Measurements from ENCODE around the gene SAMD1. TPM values are rescaled to one million over a fixed set of nuclear protein-coding genes. Genes with fewer than 3 reads are reported as not detected.

Gene SAMD1
- total and polyA plus RNA-seq, 9 of the 15 experiments (the other 6 are each of a cell fraction or from before 2014, with no cell fraction given) = 2.9 to 96.0 (median 43.5) TPM

GRCh38 chr19:14118165-14119051 is 27.9 kb upstream of the SAMD1 start (continued):
- TF ChIP-seq REST (IDR thresholded peaks at IDR 0.05; ENCODE audit: borderline replicate concordance) (no peak; the same call in 1 of the 2 replicates), REST (CRISPR knock-in tag; IDR thresholded peaks at IDR 0.05; ENCODE audit: low read depth) (peak; percentile 70), PHTF2 (CRISPR knock-in tag; IDR thresholded peaks at IDR 0.05) (no peak), POLR2A (conservative IDR thresholded peaks at IDR 0.05) (peak; percentile 61), ZNF511 (CRISPR knock-in tag; IDR thresholded peaks at IDR 0.05) (no peak), ZNF79 (CRISPR knock-in tag; IDR thresholded peaks at IDR 0.05; ENCODE audit: low read depth) (no peak), THRAP3 (IDR thresholded peaks at IDR 0.05; ENCODE audit: borderline replicate concordance) (no peak), HNRNPH1 (optimal IDR thresholded peaks at IDR 0.05; ENCODE audit: low read depth, low read length) (no peak), BRF1 (IDR thresholded peaks at IDR 0.05; ENCODE audit: borderline replicate concordance, extremely low read depth, insufficient read length) (no peak), C11orf30 (IDR thresholded peaks at IDR 0.05; ENCODE audit: low read depth) (no peak), DPF2 (IDR thresholded peaks at IDR 0.05) (no peak), CREBBP (IDR thresholded peaks at IDR 0.05; ENCODE audit: low read depth, low read length) (no peak), NELFE (IDR thresholded peaks at IDR 0.05; ENCODE audit: insufficient read depth, insufficient read length) (no peak), THRA (IDR thresholded peaks at IDR 0.05) (no peak)
- TF ChIP-seq, protein P1, sequence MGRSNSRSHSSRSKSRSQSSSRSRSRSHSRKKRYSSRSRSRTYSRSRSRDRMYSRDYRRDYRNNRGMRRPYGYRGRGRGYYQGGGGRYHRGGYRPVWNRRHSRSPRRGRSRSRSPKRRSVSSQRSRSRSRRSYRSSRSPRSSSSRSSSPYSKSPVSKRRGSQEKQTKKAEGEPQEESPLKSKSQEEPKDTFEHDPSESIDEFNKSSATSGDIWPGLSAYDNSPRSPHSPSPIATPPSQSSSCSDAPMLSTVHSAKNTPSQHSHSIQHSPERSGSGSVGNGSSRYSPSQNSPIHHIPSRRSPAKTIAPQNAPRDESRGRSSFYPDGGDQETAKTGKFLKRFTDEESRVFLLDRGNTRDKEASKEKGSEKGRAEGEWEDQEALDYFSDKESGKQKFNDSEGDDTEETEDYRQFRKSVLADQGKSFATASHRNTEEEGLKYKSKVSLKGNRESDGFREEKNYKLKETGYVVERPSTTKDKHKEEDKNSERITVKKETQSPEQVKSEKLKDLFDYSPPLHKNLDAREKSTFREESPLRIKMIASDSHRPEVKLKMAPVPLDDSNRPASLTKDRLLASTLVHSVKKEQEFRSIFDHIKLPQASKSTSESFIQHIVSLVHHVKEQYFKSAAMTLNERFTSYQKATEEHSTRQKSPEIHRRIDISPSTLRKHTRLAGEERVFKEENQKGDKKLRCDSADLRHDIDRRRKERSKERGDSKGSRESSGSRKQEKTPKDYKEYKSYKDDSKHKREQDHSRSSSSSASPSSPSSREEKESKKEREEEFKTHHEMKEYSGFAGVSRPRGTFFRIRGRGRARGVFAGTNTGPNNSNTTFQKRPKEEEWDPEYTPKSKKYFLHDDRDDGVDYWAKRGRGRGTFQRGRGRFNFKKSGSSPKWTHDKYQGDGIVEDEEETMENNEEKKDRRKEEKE (IDR thresholded peaks at IDR 0.05; ENCODE audit: borderline replicate concordance in 1 of 2, control insufficient read depth in 1 of 2, low read depth in 2 of 2, low read length in 1 of 2) = no peak
